MM.1S (cell line): ENCODE measurements around the gene HRG.

ENCODE experiments used
- EZH2 ChIP-seq: fragments of 300-600 bp; sonication (generic); optimal IDR thresholded peaks from 2 replicates; pipeline ENCODE3; 2017; ENCODE audit warnings: low read depth, mild to moderate bottlenecking, antibody characterized with exemption, low read length, mixed read lengths
- TF ChIP-seq, protein P1 (sequence below): fragments of 300-600 bp; sonication (generic); IDR thresholded peaks from 2 replicates; pipeline ENCODE4 v1.5.1; 2016; ENCODE audit warnings: antibody characterized with exemption, low read length, mixed read lengths

DNA sequence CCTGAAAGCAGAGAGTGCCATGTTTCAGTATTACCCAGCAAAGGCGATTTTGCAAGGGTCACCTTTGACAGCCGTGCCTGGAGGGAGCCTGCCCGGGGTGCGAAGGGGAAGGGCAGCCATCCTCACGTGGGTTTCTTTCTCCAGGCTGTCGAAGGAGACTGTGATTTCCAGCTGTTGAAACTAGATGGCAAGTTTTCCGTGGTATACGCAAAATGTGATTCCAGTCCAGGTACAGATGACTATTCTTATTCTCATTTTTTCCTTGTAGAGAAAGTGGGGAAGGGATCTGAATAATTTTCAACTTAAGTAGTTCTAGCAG, 49.6 kb upstream of the HRG start:
- TF ChIP-seq EZH2: no peak
- TF ChIP-seq, protein P1, sequence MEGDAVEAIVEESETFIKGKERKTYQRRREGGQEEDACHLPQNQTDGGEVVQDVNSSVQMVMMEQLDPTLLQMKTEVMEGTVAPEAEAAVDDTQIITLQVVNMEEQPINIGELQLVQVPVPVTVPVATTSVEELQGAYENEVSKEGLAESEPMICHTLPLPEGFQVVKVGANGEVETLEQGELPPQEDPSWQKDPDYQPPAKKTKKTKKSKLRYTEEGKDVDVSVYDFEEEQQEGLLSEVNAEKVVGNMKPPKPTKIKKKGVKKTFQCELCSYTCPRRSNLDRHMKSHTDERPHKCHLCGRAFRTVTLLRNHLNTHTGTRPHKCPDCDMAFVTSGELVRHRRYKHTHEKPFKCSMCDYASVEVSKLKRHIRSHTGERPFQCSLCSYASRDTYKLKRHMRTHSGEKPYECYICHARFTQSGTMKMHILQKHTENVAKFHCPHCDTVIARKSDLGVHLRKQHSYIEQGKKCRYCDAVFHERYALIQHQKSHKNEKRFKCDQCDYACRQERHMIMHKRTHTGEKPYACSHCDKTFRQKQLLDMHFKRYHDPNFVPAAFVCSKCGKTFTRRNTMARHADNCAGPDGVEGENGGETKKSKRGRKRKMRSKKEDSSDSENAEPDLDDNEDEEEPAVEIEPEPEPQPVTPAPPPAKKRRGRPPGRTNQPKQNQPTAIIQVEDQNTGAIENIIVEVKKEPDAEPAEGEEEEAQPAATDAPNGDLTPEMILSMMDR: no peak
